C4-2B (cell line): Measurements from ENCODE around the gene PAIP2.

Experiments
- H3K27ac ChIP-seq: fragments of 450-650 bp; 2 replicates; pipeline ENCODE4 v1.5.1; 2017
- ZFX ChIP-seq: fragments of 450-650 bp; IDR thresholded peaks from 2 replicates; pipeline ENCODE4 v1.6.1; 2017
- TF ChIP-seq, protein P1 (sequence below): fragments of 450-650 bp; conservative IDR thresholded peaks from 2 replicates; pipeline ENCODE4 v1.5.1; 2017; ENCODE audit warnings: mild to moderate bottlenecking

The PAIP2 gene

DNA sequence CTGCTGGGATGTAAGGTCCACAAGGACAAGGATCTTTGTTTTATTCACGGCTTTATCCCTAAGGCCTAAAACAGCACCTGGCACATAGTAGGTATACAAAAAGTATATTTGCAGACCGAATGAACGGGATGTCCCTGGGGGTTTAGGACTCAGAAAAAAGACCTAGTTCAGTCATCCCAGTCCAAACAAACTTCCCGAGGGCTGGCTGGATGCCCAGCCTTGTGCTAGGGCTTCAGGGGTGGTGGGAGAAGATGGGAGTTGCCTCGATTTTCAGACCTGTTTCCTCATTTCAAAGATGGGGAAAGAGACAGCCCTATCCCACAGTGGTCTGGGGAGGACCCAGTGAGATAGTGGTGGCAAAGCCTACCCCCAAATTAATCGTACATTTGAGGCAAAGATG lies 56.3 kb downstream of the PAIP2 start:
- no peak for TF ChIP-seq ZFX
- TF ChIP-seq, protein P1, sequence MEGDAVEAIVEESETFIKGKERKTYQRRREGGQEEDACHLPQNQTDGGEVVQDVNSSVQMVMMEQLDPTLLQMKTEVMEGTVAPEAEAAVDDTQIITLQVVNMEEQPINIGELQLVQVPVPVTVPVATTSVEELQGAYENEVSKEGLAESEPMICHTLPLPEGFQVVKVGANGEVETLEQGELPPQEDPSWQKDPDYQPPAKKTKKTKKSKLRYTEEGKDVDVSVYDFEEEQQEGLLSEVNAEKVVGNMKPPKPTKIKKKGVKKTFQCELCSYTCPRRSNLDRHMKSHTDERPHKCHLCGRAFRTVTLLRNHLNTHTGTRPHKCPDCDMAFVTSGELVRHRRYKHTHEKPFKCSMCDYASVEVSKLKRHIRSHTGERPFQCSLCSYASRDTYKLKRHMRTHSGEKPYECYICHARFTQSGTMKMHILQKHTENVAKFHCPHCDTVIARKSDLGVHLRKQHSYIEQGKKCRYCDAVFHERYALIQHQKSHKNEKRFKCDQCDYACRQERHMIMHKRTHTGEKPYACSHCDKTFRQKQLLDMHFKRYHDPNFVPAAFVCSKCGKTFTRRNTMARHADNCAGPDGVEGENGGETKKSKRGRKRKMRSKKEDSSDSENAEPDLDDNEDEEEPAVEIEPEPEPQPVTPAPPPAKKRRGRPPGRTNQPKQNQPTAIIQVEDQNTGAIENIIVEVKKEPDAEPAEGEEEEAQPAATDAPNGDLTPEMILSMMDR, result no peak
- H3K27ac ChIP-seq, result no peak overlapping the region

- TF ChIP-seq, protein P1, result no peak
- TF ChIP-seq ZFX, result no peak
- no peak overlapping the region for H3K27ac ChIP-seq
These were observed 58.0 kb downstream of the PAIP2 start for GRCh38 chr5:139399501-139400121.

DNA sequence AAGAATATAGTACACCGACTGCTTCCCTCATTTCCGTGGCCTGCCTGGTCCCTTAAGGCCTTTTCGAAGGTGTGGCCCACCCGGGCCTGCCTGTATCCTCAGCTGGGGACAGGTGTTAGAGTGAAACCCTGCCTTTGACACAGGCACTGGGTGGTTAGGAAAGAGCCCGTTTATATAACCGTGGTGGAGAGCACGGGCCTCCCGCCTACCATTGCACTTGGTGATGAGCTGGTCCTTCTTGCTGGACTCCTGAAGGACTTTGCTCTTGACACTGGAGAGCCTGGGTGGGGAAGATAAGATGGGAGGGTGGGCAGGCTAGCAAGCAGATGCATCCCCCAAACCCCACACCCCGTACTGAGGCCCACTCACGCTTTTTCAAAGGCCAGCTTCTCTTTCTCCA lies 59.9 kb downstream of the PAIP2 start:
- no peak overlapping the region for H3K27ac ChIP-seq
- TF ChIP-seq, protein P1, result no peak
- TF ChIP-seq ZFX, result no peak

- H3K27ac ChIP-seq, result peak overlapping the region; percentile 72
- TF ChIP-seq, protein P1, result peak; percentile 72
- TF ChIP-seq ZFX, result no peak
These were observed 61.0 kb downstream of the PAIP2 start for GRCh38 chr5:139402561-139403158.

- TF ChIP-seq, protein P1, result no peak
- no peak for TF ChIP-seq ZFX
- H3K27ac ChIP-seq, result peak overlapping the region; percentile 72
These were observed 61.7 kb downstream of the PAIP2 start for GRCh38 chr5:139403418-139403786.

DNA sequence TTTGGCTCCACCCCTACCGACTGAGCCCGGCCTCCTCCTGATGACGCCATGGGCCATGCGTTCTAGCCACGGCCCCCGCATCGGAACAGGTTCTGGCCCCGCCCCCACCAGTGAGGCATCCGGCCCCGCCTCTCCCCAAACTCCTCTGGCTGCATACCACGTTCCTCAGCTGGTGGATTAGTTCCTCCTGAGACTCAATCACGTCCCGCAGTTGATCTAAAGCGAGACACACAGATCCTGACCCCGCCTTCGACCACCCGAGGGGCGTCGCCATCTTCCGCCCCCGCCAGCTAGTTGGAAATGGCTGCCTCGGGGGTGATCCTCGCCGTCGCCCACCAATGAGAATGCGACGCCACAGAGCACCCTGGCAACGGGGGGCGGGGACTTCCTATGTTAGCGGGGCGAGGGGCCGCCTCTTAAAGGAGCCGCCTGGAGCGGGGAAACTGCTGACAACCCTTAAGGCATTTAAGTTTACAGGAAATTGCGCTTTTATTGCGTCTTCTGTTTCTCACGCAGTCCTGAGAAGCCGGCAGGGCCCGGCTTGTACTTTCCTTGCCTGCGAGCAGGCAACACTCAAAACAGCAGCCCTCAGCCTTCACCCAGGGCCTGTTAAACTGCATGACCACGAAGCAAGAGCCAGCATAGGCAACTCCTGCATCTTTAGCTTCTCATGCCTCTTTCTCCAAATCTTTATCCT lies 62.3 kb downstream of the PAIP2 start, which contains the start of gene SPATA24:
TSS of gene SPATA24 (minus strand) at position 303 of the 697 bp plus-strand sequence. CDS start at position 274, 29 bp downstream.
- no peak for TF ChIP-seq ZFX
- TF ChIP-seq, protein P1, result no peak

DNA sequence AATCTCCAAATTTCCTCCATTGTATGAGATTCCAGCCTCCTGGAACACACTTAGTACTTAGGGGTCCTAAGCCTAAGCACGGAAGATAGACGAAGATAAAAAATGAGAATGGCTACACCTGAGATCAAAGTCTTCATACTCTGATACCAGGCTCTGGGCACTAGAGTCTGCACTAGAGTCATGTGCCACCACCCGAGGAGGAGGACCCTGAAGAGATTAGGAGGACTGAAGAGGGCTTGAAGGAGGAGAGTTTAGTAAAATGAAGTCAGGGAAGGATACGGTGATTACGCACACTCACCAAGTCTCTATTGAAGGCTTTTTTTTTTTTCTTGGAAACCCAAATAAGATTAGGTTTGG lies 62.8 kb downstream of the PAIP2 start:
- H3K27ac ChIP-seq, result peak overlapping the region; percentile 72
- TF ChIP-seq, protein P1, result no peak
- no peak for TF ChIP-seq ZFX

More for the DNA sequence above, 62.3 kb downstream of the PAIP2 start, which contains the start of gene SPATA24:
- peak within 1 kb of the TSS; percentile 72 for H3K27ac ChIP-seq
